Stimulated activated CD4-positive, alpha-beta T cell treated with anti-CD3 and anti-CD28 coated beads, Interleukin-2, amount 100 ng/mL, for 4 hours (primary cell): Measurements from ENCODE around the gene RAD23A.
"Not testable (repeated sequence)": the region's sequence is repeated elsewhere in the genome, so short reads cannot be mapped to it uniquely, and the experiment has no call there.

Experiments
- DNase-seq: peaks from one replicate; pipeline ENCODE4 v3.0.0-alpha.2; 2020; ENCODE audit warnings: low read depth

Gene RAD23A

GRCh38 chr19:12945479-12946091 is at the start of gene RAD23A:
Gene RAD23A, plus strand, starts transcription at chr19:12945862. Its CDS starts 87 bp downstream, at chr19:12945949.
- DNase-seq: peak; percentile 97

GRCh38 chr19:12896460-12896859 is 49.2 kb upstream of the RAD23A start:
- no peak for DNase-seq

GRCh38 chr19:12899891-12900518 is 45.7 kb upstream of the RAD23A start:
- DNase-seq: no peak

- DNase-seq: no peak
Measured at GRCh38 chr19:12907166-12907565, 38.5 kb upstream of the RAD23A start.

GRCh38 chr19:12912571-12912970 is 33.1 kb upstream of the RAD23A start:
- no peak for DNase-seq

GRCh38 chr19:12913011-12913561 is 32.6 kb upstream of the RAD23A start:
- DNase-seq: no peak

- DNase-seq: no peak
Measured at GRCh38 chr19:12913851-12914690, 31.6 kb upstream of the RAD23A start.

GRCh38 chr19:12915860-12916259 is 29.8 kb upstream of the RAD23A start:
- not testable (repeated sequence) for DNase-seq

GRCh38 chr19:12918253-12918652 is 27.4 kb upstream of the RAD23A start:
- no peak for DNase-seq

- no peak for DNase-seq
Measured at GRCh38 chr19:12921047-12921446, 24.6 kb upstream of the RAD23A start.

GRCh38 chr19:12922959-12923358 is 22.7 kb upstream of the RAD23A start:
- DNase-seq: no peak

- DNase-seq: no peak
Measured at GRCh38 chr19:12924621-12925310, 20.9 kb upstream of the RAD23A start.

- DNase-seq: no peak
Measured at GRCh38 chr19:12930002-12930645, 15.5 kb upstream of the RAD23A start.

GRCh38 chr19:12932392-12933286 is 13.0 kb upstream of the RAD23A start:
- no peak for DNase-seq

- peak; percentile 86 for DNase-seq
Measured at GRCh38 chr19:12933287-12934072, 12.2 kb upstream of the RAD23A start, which contains the start of gene FARSA. Gene FARSA, minus strand, starts transcription at chr19:12933711. Its CDS starts 15 bp downstream, at chr19:12933696.

GRCh38 chr19:12935071-12935470 is 10.6 kb upstream of the RAD23A start:
- DNase-seq: no peak

- no peak for DNase-seq
Measured at GRCh38 chr19:12936582-12936981, 9.1 kb upstream of the RAD23A start.

GRCh38 chr19:12937093-12937926 is 8.4 kb upstream of the RAD23A start:
- DNase-seq: no peak
